Measurements from ENCODE around the gene LUZP1.

DNA sequence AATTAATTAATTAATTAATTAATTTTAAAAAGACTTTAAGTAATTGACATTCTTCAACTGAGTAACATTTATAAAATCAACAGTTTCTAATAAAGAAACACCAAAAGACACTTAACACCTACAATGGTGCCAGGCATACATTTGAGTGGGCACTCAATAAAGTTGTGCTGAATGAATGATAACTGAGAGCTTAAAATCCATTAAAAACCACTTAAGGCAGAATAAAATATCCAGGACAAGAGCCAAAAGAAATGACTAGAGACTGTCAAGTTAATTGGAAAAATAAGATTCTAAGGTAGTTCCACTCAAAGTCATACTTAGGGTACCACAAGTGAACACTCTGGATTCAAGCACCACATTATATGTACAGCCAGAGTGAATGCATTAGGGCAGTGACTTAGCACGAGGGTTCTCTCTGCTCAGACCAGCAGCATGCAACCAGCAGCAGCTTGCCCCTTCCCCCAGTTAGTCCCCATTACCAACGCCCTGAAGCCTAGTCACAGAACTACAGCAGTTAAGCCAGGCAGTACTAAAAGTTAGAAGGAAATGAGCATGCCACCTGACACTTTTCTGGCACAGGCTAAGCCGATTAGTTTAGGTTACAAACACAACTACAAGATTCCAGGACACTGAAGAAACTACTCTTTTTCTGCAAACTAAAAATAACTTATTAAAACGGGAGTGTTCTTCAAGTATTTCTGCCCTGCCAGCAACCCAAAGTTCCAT lies 46.5 kb downstream of the LUZP1 start:
- TF ChIP-seq EGR1 (IDR thresholded peaks at IDR 0.05) (no peak), CREB1 (IDR thresholded peaks at IDR 0.05; ENCODE audit: low read depth) (no peak), RAD21 (IDR thresholded peaks at IDR 0.05; ENCODE audit: low read depth) (no peak), CEBPB (IDR thresholded peaks at IDR 0.05) (no peak), MAX (IDR thresholded peaks at IDR 0.05) (no peak), YY1 (IDR thresholded peaks at IDR 0.05; ENCODE audit: low read depth) (no peak), EP300 (IDR thresholded peaks at IDR 0.05; ENCODE audit: borderline replicate concordance) (no peak), REST (IDR thresholded peaks at IDR 0.05; ENCODE audit: low read depth) (no peak)
- TF ChIP-seq, protein P1, sequence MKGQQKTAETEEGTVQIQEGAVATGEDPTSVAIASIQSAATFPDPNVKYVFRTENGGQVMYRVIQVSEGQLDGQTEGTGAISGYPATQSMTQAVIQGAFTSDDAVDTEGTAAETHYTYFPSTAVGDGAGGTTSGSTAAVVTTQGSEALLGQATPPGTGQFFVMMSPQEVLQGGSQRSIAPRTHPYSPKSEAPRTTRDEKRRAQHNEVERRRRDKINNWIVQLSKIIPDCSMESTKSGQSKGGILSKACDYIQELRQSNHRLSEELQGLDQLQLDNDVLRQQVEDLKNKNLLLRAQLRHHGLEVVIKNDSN (IDR thresholded peaks at IDR 0.05): no peak
